ENCODE measurements around the gene PRR12.
"Not testable (repeated sequence)": the region's sequence is repeated elsewhere in the genome, so short reads cannot be mapped to it uniquely, and the experiment has no call there.

PRR12 gene

GRCh38 chr19:49617860-49618259 lies 26.9 kb downstream of the PRR12 start:
- not testable (repeated sequence) for DNase-seq (ENCODE audit: low read depth in 2 of 2)

GRCh38 chr19:49624967-49625910 lies 34.3 kb downstream of the PRR12 start:
- DNase-seq (ENCODE audit: low read depth in 2 of 2) = no peak

- no peak for DNase-seq (ENCODE audit: low read depth in 2 of 2)
Measured at GRCh38 chr19:49626226-49626625, 35.2 kb downstream of the PRR12 start.

GRCh38 chr19:49629659-49630058 lies 38.7 kb downstream of the PRR12 start:
- no peak for DNase-seq (ENCODE audit: low read depth in 2 of 2)

GRCh38 chr19:49631014-49631588 lies 40.1 kb downstream of the PRR12 start:
- no peak for DNase-seq (ENCODE audit: low read depth in 2 of 2)

GRCh38 chr19:49631610-49632192 lies 40.7 kb downstream of the PRR12 start:
- DNase-seq (ENCODE audit: low read depth in 2 of 2) = no peak

- DNase-seq (ENCODE audit: low read depth in 2 of 2) = no peak
Measured at GRCh38 chr19:49632576-49632975, 41.6 kb downstream of the PRR12 start.

- not testable (repeated sequence) for DNase-seq (ENCODE audit: low read depth in 2 of 2)
Measured at GRCh38 chr19:49633273-49633672, 42.3 kb downstream of the PRR12 start.

GRCh38 chr19:49635530-49636232 lies 44.7 kb downstream of the PRR12 start:
- DNase-seq (ENCODE audit: low read depth in 2 of 2) = no peak

GRCh38 chr19:49636233-49636932 lies 45.4 kb downstream of the PRR12 start:
- no peak for DNase-seq (ENCODE audit: low read depth in 2 of 2)

- no peak for DNase-seq (ENCODE audit: low read depth in 2 of 2)
Measured at GRCh38 chr19:49637821-49638738, 47.1 kb downstream of the PRR12 start.

- no peak for DNase-seq (ENCODE audit: low read depth in 2 of 2)
Measured at GRCh38 chr19:49639401-49640112, 48.6 kb downstream of the PRR12 start.

GRCh38 chr19:49640113-49640898 lies 49.3 kb downstream of the PRR12 start, which contains the start of gene RRAS:
Gene RRAS (minus strand): TSS chr19:49640143. CDS start chr19:49640098, 45 bp downstream.
- DNase-seq (ENCODE audit: low read depth in 2 of 2) = peak; percentile 99 to 100

- peak; percentile 97 to 99 for DNase-seq (ENCODE audit: low read depth in 2 of 2)
Measured at GRCh38 chr19:49641688-49642491, 50.9 kb downstream of the PRR12 start, which contains the start of gene SCAF1. Gene SCAF1 (plus strand): TSS chr19:49642209. CDS start chr19:49645027, 2,818 bp downstream.

- no peak for DNase-seq (ENCODE audit: low read depth in 2 of 2)
Measured at GRCh38 chr19:49642492-49643035, 51.6 kb downstream of the PRR12 start.

GRCh38 chr19:49643466-49643865 lies 52.5 kb downstream of the PRR12 start:
- DNase-seq (ENCODE audit: low read depth in 2 of 2) = no peak

GRCh38 chr19:49645592-49645991 lies 54.6 kb downstream of the PRR12 start:
- DNase-seq (ENCODE audit: low read depth in 2 of 2) = no peak

- DNase-seq (ENCODE audit: low read depth in 2 of 2) = no peak
Measured at GRCh38 chr19:49645995-49646394, 55.0 kb downstream of the PRR12 start.

All from stimulated activated CD4-positive, alpha-beta T cell treated with anti-CD3 and anti-CD28 coated beads, Interleukin-4, amount 100 ng/mL, for 48 hours (primary cell).